Kidney glomerular epithelial cell (primary cell): ENCODE measurements around the gene GPC2.
A peak's percentile ranks its signal among the peaks of the same experiment; 100 is the strongest.

ENCODE experiments used
- DNase-seq: peaks from one replicate; lab custom pipeline; 2025; lab: John Stamatoyannopoulos, UW

GPC2 gene

GRCh38 chr7:100170101-100170897 lies 6.9 kb downstream of the GPC2 start:
- DNase-seq = no peak

GRCh38 chr7:100169147-100169850 lies 7.9 kb downstream of the GPC2 start:
- DNase-seq = no peak

GRCh38 chr7:100167912-100168323 lies 9.3 kb downstream of the GPC2 start:
- DNase-seq = no peak

- no peak for DNase-seq
Observed at GRCh38 chr7:100166970-100167911, 9.9 kb downstream of the GPC2 start.

- no peak for DNase-seq
Observed at GRCh38 chr7:100166317-100166940, 10.8 kb downstream of the GPC2 start.

GRCh38 chr7:100163871-100164270 lies 13.3 kb downstream of the GPC2 start:
- no peak for DNase-seq

- DNase-seq = no peak
Observed at GRCh38 chr7:100163006-100163531, 14.1 kb downstream of the GPC2 start.

- no peak for DNase-seq
Observed at GRCh38 chr7:100160067-100160466, 17.1 kb downstream of the GPC2 start.

GRCh38 chr7:100159099-100159623 lies 18.0 kb downstream of the GPC2 start:
- DNase-seq = no peak

- peak; percentile 80 for DNase-seq
Observed at GRCh38 chr7:100158229-100159098, 18.7 kb downstream of the GPC2 start, which contains the start of gene TRAPPC14. Gene TRAPPC14, minus strand, starts transcription at chr7:100158723. Its CDS starts 224 bp downstream, at chr7:100158499.

GRCh38 chr7:100157334-100158228 lies 19.6 kb downstream of the GPC2 start:
- DNase-seq = peak; percentile 50

- DNase-seq = no peak
Observed at GRCh38 chr7:100157069-100157333, 20.2 kb downstream of the GPC2 start.

- DNase-seq = no peak
Observed at GRCh38 chr7:100156331-100157068, 20.7 kb downstream of the GPC2 start.

GRCh38 chr7:100155553-100156317 lies 21.4 kb downstream of the GPC2 start:
- DNase-seq = no peak

- no peak for DNase-seq
Observed at GRCh38 chr7:100154651-100155491, 22.3 kb downstream of the GPC2 start.

- DNase-seq = no peak
Observed at GRCh38 chr7:100153708-100154535, 23.3 kb downstream of the GPC2 start.
